ENCODE data around the gene DAB1.

GRCh38 chr1:57327336-57327735 is 96.5 kb downstream of the DAB1 start:
- TF ChIP-seq EZH2 (IDR thresholded peaks at IDR 0.05) = no peak
- TF ChIP-seq EZH2phosphoT487 (IDR thresholded peaks at IDR 0.05) = no peak

Measured in neural progenitor cell (in vitro differentiated cells).